HG03025 (cell line): ENCODE results near the gene FGFBP1.

Experiments used
- ATAC-seq: cut with Tn5 transposase; IDR thresholded peaks from one replicate; pipeline ENCODE4 v1.9.1; 2021; ENCODE audit warnings: mild to moderate bottlenecking, moderate library complexity; ENCODE audit not compliant: unreplicated experiment, low FRiP score

The FGFBP1 gene

GRCh38 chr4:15914291-15914690 is 24.2 kb downstream of the FGFBP1 start:
- ATAC-seq = no peak

- no peak for ATAC-seq
Observed at GRCh38 chr4:15913631-15913970, 24.9 kb downstream of the FGFBP1 start.

GRCh38 chr4:15912961-15913630 is 25.4 kb downstream of the FGFBP1 start:
- no peak for ATAC-seq

- ATAC-seq = no peak
Observed at GRCh38 chr4:15912236-15912635, 26.3 kb downstream of the FGFBP1 start.

GRCh38 chr4:15910155-15910940 is 28.2 kb downstream of the FGFBP1 start:
- no peak for ATAC-seq

- ATAC-seq = no peak
Observed at GRCh38 chr4:15907430-15907829, 31.1 kb downstream of the FGFBP1 start.

GRCh38 chr4:15906020-15906443 is 32.5 kb downstream of the FGFBP1 start:
- ATAC-seq = no peak

- ATAC-seq = no peak
Observed at GRCh38 chr4:15902746-15903145, 35.8 kb downstream of the FGFBP1 start.

GRCh38 chr4:15901998-15902397 is 36.5 kb downstream of the FGFBP1 start:
- no peak for ATAC-seq

GRCh38 chr4:15901007-15901406 is 37.5 kb downstream of the FGFBP1 start:
- no peak for ATAC-seq

GRCh38 chr4:15899511-15899910 is 39.0 kb downstream of the FGFBP1 start:
- no peak for ATAC-seq

GRCh38 chr4:15898902-15899301 is 39.6 kb downstream of the FGFBP1 start:
- no peak for ATAC-seq

GRCh38 chr4:15897577-15897976 is 41.0 kb downstream of the FGFBP1 start:
- no peak for ATAC-seq

- no peak for ATAC-seq
Observed at GRCh38 chr4:15894921-15895916, 43.3 kb downstream of the FGFBP1 start.

- ATAC-seq = no peak
Observed at GRCh38 chr4:15894393-15894792, 44.1 kb downstream of the FGFBP1 start.

GRCh38 chr4:15893962-15894361 is 44.6 kb downstream of the FGFBP1 start:
- no peak for ATAC-seq

- ATAC-seq = no peak
Observed at GRCh38 chr4:15891312-15891711, 47.2 kb downstream of the FGFBP1 start.

- no peak for ATAC-seq
Observed at GRCh38 chr4:15890246-15890829, 48.2 kb downstream of the FGFBP1 start.

GRCh38 chr4:15888515-15888914 is 50.0 kb downstream of the FGFBP1 start:
- ATAC-seq = no peak
